ENCODE data around the gene MORN4.
"Not testable (repeated sequence)": the region's sequence is repeated elsewhere in the genome, so short reads cannot be mapped to it uniquely, and the experiment has no call there.

MORN4 gene

DNA sequence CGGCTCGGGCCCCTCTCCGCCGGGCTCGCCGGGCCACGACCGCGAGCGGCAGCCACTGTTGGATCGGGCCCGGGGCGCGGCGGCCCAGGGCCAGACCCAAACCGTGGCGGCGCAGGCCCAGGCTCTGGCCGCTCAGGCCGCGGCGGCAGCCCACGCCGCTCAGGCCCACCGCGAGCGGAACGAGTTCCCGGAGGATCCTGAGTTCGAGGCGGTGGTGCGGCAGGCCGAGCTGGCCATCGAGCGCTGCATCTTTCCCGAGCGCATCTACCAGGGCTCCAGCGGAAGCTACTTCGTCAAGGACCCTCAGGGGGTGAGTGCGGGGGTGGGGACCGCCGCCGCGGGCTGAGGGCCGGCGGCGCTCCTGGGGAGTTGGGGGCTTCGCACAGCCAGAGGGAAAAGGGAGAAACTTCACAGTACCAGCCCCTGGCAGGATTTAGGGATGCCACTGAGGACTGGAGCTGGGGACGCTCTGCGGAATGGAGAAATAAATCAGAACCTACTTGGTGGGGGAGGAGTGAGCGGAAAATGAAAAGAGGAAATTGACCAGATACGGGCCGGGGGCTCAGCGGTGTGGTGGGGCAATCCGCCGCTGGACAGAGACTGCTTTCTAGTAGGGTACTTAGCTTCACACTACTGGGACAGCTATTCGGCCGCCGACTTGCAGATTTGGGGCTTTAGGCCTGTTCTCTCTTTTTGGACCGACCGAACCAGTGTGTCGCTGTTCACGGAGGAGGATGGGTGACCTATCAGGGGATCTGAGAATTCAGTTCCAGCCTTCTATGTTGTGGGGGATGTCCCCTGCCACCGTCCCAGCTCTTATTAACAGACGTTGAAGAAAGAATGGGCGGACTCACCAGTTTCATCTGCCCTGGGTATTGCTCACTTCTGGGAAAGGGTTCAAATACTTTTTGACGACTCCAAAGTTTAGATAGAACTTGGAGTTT lies 7.8 kb upstream of the MORN4 start:
- no peak for DNase-seq

DNA sequence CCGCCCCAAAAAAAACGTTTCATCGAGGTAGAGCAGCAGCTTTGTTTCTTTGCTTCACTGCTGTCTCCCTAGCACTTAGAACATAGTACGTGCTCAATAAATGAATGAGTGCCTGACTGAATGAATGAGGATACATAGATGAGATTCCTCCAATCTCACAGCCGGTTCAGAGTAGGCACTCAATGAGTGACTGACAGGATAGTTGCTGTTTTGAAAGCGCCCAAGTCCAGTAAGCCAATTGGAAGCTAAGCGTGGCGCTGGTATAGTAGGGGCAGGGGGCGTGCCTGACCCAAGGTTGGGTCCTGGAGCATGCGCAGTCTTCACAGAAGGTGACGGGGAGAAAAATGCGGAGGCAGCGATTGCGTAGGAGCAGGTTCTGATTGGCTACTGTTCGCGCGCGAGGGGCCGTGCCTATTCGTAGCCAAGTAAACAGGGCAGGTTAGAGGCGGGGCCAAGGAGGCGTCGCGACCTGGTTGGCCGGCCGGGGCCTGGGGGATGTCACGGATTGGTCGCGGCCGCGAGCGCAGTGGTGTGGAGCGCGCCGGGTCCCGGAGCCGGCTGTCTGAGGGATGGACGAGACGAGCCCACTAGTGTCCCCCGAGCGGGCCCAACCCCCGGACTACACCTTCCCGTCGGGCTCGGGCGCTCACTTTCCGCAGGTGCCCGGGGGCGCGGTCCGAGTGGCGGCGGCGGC lies 7.0 kb upstream of the MORN4 start, which contains the start of gene PI4K2A:
PI4K2A (plus strand) TSS at position 498 of the 694 bp plus-strand sequence; CDS start at position 570, 72 bp downstream.
- peak; percentile 80 for DNase-seq

DNA sequence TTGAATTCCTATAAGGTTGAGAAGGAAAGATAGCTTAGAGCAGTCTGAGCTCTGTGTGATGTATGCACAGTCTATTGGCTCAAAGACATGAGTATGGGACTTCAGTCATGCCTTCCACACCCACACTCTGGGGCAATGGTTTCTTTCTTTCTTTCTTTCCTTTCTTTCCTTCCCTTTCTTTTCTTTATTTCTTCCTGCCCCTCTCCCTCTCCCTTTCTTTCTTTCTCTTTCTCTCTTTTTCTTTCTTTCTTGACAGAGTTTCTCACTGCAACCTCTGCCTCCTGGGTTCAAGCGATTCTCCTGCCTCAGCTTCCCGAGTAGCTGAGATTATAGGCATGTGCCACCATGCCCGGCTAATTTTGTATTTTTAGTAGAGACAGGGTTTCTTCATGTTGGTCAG lies 5.8 kb upstream of the MORN4 start:
- DNase-seq = not testable (repeated sequence)

DNA sequence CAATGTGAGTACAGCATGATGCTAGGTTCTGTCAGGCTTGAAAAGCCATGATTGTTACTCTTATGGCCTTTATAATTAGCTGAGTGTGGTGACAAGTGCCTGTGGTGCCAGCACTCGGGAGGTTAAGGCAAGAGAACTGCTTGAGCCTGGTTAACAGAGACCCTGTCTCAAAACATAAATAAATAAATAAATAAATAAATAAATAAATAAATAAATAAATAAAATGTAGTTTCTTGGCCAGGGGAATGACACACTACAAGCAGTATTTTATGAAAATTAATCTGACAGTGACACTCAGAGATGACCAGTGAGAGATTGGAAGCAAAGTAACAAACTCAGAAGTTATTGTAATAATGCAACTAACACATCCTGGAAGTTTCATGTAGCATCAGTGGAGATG lies 2.3 kb upstream of the MORN4 start:
- DNase-seq = no peak

DNA sequence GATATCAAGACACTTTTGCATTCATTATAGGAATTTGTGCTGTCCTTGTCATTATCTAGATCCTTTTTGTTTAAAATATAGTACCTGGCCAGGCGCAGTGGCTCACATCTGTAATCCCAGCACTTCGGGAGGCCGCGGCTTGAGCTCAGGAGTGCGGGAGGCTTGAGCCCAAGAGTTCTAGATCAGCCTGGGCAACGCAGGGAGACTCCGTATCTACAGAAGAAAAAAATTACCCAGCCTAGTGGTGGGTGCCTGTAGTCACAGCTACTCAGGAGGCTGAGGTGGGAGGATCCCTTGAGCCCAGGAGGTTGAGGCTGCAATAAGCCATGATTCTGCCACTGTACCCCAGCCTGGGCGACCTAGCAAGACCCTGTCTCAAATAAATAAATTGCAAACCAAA lies 621 bp upstream of the MORN4 start:
- DNase-seq = no peak

DNA sequence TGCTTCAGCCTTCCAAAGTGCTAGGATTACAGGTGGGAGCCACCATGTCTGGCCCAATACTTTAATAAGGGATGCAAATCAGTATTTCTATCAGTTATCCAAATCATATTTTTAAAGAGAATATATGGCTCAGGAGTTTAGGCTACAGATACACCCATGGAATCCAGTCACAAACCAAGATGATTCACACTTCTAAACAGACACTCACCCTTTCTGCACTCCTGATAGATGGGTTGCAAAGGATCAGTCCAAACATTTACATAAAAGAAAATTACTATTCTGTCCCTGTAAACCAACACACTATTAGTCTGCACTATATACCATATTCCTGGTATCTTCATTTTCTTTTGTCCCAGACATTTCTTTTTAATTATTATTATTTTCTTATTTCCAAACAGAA lies 2.2 kb downstream of the MORN4 start:
- DNase-seq = no peak

DNA sequence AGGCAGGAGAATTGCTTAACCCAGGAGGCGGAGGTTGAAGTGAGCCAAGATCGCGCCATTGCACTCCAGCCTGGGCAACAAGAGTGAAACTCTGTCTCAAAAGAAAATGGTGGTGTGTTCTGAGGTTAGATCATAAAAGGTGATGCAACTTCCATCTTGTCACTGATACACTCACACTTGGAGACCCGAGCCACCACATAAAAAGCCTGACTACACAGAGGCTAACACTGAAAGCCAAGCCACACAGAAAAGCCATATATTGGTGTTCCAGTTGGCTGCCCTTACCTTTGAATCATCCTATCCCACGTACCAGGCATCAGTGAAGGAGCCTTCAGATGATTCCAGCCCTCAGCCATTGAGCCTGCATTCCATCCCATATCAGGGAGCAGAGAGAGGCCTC lies 4.0 kb downstream of the MORN4 start:
- no peak for DNase-seq

DNA sequence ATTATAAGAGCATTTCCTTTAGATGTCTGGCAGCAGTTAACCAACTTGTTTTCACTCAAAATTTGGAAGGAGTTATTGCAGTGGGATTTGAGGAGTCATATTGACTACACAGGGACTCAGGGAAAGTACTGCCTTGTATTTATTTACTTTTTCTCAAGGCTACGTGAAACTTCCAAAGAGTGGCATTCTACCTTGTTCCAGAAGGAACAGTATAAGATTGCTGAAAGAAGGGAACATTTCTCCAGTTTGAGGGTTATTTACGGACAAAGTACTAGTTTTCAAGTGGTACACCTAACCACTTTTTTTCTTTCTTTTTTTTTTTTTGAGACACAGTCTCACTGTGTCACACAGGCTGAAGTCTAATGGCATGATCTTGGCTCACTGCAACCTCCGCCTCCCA lies 5.1 kb downstream of the MORN4 start:
- DNase-seq = no peak

DNA sequence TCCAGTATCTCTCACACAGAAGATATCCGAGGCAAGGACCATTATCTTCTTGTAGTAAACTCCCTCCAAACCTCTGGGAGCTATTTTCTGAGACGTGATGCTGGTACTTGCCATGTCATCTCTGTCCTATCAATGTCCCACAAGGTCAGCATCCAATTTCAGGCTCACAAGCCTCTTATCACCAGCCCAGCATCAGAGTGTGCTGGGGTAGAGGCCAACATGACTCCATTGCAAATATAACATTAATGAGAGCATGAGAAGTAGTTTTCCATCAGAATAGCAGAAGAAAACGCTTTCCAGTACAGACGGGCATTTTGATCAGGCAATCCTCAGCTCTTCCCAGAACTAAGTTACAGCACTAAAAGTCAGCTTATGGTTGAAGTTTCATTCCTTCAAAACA lies 5.6 kb downstream of the MORN4 start:
- DNase-seq = no peak

DNA sequence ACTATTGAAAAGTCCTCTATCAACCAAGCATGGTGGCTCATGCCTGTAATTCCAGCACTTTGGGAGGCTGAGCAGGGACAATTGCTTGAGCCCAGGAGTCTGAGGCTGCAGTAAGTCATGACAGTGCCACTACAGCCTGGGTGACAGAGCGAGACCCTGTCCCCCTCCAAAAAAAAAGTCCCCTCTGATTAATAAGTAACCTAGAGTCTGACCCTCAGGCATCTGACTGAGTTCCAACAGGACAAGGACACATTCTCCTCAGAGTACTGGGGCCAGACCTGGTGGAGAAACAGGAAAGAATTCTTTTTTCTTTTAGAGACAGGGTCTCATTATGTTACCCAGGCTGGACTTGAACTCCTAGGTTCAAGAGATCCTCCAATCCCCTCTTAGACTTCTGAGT lies 10.0 kb downstream of the MORN4 start:
- no peak for DNase-seq

DNA sequence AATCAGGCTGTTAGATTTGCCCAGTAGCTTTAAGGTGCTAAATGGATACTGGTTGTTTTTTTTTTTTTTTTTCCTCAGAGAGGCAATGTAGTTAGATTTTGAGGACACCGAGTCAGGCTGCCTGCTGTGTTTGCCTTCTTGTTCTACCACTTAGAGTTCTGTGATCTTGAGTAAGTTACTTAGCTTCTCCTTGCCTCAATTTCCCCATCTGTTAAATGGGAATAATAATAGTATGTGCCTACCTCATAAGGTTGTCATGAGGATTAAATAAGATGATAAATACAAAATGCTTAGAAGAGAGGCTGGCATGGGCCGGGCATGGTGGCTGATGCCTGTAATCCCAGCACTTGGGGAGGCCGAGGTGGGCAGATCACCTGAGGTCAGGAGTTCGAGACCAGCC lies 14.6 kb downstream of the MORN4 start:
- no peak for DNase-seq

DNA sequence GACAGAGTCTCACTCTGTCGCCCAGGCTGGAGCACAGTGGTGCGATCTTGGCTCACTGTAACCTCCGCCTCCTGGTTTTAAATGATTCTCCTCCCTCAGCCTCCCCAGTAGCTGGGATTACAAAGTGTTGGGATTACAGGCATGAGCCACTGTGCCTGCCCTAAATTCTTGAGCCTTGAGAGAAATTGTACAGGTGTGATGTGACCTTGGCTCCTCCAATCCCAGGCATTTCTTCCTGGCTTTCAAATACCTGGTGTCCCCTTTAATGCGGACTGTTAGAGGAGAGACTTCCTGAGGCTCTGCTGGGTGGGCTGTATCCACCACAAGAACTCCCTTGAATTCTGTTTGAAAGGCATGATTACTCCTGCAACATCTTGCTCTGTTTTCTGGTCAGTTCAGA lies 15.0 kb downstream of the MORN4 start:
- no peak for DNase-seq

DNA sequence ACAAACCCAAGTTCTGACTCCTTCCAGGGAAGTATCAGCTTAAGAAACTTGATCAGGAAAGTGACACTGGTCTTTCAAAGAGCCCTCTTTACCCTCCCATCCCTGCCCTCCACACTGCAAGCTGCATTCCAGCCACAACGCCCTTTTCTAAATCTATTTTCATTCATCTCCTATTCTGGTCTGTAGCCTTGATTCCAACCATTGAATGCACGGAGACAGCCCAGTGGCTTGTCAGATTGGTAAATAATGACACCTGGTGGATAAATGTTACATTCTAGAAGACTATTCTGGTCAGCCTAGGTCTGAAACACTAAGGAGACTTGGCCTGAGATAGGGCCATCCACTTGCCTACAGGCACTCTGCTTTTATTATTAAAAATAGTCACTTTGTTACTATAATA lies 20.9 kb downstream of the MORN4 start:
- no peak for DNase-seq

DNA sequence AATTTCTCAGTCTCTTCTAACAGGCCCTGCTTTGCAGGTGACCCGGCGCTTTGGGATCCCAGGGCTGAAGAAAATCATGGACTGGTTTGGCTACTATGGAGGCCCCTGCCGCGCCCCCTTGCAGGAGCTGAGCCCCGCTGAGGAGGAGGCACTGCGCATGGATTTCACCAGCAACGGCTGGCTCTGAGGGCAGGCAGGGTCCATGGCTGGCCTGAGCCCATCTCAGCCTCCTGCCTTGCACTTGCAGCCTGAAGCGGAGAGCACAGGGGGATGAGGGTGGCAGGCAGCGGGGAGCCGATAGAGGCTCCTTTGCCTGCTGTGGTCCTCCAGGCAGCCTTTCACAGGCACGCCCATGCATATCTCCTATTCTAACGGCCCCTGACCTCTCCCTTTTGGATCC lies 21.8 kb downstream of the MORN4 start:
- no peak for DNase-seq

DNA sequence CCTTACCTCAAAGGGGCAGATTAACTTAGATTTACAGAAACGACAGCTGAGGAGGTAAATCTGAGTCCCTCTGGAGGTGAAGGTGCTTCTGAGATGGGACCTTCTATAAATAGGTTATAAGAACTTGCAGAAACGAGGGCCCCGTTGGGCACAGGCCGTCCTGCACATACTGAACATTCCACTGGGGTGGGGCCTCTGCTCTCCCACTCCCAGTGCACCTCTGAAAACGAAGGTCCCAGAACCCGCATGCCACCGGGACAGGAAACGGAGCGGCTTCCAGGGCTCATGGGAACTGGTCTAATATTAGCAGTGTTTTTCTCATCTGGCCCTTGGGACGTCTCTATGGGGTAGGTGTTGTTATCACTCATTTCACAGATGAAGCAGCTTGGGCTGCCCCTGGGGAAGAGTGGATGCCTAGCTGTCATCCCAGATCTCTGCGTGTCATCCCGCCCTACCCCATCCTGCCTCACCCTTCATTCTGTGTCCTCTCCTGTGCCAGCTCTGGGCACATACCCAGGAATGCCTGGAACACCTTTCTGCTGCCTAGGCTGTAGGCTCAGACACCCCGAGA lies 24.2 kb downstream of the MORN4 start:
- DNase-seq = no peak

DNA sequence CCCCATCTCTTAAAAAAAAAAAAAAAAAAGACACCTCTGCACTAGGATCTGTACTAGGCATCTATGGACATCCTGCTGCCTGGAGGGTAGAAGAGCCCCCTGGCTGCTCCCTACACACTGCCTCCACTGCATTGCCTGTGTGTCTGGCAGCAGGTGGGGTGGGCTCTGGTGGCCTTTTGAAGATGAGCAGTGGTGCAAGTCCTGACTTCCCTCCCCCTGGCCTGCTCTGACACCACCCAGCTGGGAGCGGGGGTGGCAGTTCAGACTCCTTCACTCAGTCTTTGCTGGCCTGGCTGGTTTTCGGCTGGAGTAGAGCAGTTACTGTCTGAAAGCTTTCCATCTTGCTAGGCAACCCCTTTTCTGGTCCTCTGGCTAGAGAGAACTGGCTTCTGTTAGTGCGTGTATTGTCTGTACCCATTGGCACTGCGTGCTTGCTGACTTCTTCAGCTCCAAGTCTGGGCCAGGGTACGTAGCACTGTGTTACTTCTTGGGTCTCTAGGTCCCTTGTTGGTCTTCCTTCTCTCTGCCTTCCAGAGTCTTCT lies 26.1 kb downstream of the MORN4 start:
- no peak for DNase-seq

DNA sequence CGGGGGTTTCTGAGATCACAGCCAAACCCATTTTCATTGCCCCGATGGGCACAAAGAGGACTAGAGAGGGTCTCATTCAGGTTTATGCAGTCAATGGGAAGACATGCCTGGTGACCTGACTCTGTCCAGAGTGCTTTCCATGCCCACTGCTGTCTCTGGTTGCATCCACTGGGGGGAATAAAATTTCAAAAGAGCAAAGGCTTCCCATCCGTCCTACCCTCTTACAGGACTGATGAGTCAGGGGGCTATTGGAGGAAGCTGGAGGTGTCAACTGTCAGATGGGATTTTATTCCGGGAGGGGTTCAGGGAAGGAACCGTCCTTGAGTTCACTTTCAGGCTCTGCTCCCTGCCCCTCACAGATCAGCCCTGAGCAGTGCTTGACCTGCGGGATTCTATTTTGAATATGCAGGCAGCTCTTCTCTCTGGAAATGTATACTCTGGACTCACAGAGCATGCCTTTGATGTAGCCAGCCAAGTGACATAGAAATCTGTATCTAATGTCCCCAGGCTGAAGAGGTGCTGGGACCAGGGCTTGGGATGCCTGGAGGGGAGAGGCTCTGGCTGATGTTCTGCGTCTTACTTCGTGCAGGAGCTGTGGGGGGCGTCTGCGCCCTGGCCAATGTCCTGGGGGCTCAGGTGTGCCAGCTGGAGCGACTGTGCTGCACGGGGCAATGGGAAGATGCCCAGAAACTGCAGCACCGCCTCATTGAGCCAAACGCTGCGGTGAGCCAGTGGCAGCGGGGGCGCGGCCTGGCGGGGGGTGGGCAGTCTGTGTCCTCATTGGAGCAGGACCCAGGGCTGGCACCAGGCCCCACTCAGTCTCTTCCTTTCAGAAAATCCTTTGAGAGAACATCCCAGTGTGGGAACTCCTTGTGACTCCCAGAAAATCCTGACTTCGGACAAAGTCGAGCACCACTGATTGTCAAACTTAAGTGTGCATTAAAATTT lies 31.8 kb downstream of the MORN4 start:
- no peak for DNase-seq

DNA sequence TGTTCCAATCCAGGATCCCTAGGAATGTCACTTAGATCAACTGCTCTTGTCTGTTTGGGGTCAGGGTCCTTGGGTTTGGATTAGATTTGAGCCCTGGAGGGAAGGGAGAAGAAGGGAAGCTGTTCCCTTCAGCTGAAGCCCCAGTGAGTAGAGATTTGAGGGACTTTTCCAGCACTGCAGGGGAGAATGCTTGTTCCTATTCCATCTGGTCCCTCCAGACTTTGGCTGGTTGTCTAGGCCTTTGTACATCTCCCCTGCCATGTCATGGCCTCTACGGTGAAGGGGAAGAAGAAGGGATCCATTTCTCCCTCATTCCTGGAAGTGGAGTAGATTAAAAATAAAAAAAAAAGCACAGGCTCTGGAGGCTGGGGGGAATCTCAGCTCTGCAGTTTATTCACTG lies 32.7 kb downstream of the MORN4 start:
- no peak for DNase-seq

DNA sequence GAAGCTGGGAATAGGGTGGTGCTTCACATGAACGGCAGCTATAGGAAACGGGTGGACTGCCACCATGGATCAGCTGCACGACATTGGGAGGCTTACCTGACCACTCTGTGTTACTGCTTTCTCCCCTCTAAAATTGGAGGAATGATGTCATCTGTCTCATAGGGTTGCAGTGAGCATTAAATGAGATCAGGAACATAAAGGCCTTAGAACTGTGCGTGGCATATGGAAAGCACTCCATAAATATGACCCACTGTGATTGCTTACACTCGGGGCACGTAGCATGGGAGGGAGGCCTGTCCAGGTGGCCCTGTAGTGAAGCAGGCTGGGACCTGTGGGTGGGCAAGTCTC lies 34.1 kb downstream of the MORN4 start:
- no peak for DNase-seq

DNA sequence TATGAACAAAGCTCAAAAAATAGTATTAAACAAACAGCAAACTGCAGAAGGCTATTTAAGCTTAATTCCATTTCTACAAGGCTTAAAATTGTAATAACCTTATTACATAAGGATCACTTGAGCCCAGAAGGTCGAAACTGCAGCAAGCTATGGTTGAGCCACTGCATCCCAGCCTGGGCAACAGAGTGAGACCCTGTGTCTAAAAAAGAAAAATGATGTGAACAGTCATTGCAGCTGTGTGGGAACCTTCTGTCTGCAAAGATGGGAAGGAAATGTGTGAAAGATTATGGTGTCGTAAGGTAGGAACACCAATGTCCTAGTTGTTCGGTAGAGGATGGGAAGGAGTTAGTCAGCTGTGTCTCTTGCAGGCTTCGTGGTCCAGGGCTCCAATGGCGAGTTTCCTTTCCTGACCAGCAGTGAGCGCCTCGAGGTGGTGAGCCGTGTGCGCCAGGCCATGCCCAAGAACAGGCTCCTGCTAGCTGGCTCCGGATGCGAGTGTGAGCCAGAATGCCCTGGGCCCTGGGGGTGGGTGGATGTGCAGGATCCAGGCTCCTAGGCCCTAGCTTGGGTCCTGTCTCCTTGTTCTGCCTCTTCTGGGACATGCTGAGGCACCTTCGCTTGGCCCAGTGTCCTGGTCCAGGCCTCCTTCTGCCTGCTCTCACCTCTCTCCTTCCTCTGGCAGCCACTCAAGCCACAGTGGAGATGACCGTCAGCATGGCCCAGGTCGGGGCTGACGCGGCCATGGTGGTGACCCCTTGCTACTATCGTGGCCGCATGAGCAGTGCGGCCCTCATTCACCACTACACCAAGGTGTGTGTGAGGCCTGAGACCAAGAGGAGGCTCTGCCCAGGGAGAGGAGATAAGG lies 34.7 kb downstream of the MORN4 start:
- no peak for DNase-seq

DNA sequence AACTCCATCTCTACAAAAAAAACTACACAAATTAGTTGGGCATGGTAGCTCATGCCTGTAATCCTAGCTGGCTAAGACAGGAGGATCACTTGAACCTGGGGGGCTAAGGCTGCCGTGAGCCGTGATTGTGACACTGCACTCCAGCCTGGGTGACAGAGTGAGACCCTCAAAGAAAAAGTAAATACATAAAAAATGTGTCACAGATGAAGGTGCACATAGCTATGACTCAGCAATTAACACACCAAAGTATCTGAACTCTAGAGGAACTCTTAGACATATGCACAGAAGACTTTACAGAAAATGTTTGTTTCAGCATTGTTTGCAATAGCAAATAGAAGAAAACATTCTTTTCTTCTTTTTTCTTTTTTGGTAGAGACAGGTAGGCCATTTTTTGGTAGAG lies 35.5 kb downstream of the MORN4 start:
- no peak for DNase-seq

Measured in NCI-H187 treated with DMSO at 0.1 percent for 48 hours (cell line).